Myocyte (in vitro differentiated cells): Measurements from ENCODE around the gene QKI. TPM values are rescaled to one million over a fixed set of nuclear protein-coding genes. Genes with fewer than 3 reads are reported as not detected.
"Not testable (repeated sequence)": the region's sequence is repeated elsewhere in the genome, so short reads cannot be mapped to it uniquely, and the experiment has no call there.

Experiments
- DNase-seq: peaks from one replicate; pipeline ENCODE4 v3.0.0-alpha.2; 2012; ENCODE audit warnings: low read depth
- polyA plus RNA-seq: library from polyadenylated mRNA; unstranded; fragments of >200 nt; gene quantifications from one replicate; pipeline ENCODE4 v1.2.1, GENCODE V29; 2012; ENCODE audit warnings: missing spikeins
- total RNA-seq: library from RNA; depleted of rRNA; stranded (reverse); fragments of >200 nt; gene quantifications from 2 replicates; pipeline ENCODE4 v1.2.3, GENCODE V29; 2014

Gene QKI
- 289 and 423 TPM in 2 replicates for total RNA-seq
- polyA plus RNA-seq = 102 TPM

- DNase-seq = peak; percentile 86
Measured at GRCh38 chr6:163414117-163414945, at the start of gene QKI. QKI (plus strand) TSS chr6:163414718; CDS start chr6:163415194, 476 bp downstream.

GRCh38 chr6:163366288-163366687 lies 48.2 kb upstream of the QKI start:
- no peak for DNase-seq

GRCh38 chr6:163367497-163368183 lies 46.9 kb upstream of the QKI start:
- no peak for DNase-seq

- no peak for DNase-seq
Measured at GRCh38 chr6:163369141-163369540, 45.4 kb upstream of the QKI start.

- no peak for DNase-seq
Measured at GRCh38 chr6:163369628-163370365, 44.7 kb upstream of the QKI start.

GRCh38 chr6:163370464-163371117 lies 43.9 kb upstream of the QKI start:
- DNase-seq = no peak

GRCh38 chr6:163371129-163371528 lies 43.4 kb upstream of the QKI start:
- no peak for DNase-seq

- no peak for DNase-seq
Measured at GRCh38 chr6:163373240-163373639, 41.3 kb upstream of the QKI start.

- DNase-seq = no peak
Measured at GRCh38 chr6:163375361-163375760, 39.2 kb upstream of the QKI start.

GRCh38 chr6:163376187-163376586 lies 38.3 kb upstream of the QKI start:
- no peak for DNase-seq

GRCh38 chr6:163377561-163377960 lies 37.0 kb upstream of the QKI start:
- DNase-seq = no peak

- no peak for DNase-seq
Measured at GRCh38 chr6:163380216-163380615, 34.3 kb upstream of the QKI start.

- no peak for DNase-seq
Measured at GRCh38 chr6:163381118-163381756, 33.3 kb upstream of the QKI start.

GRCh38 chr6:163383396-163383795 lies 31.1 kb upstream of the QKI start:
- DNase-seq = not testable (repeated sequence)

- DNase-seq = no peak
Measured at GRCh38 chr6:163383912-163384311, 30.6 kb upstream of the QKI start.

GRCh38 chr6:163384510-163384909 lies 30.0 kb upstream of the QKI start:
- DNase-seq = no peak

GRCh38 chr6:163385503-163385902 lies 29.0 kb upstream of the QKI start:
- DNase-seq = not testable (repeated sequence)

GRCh38 chr6:163386329-163386908 lies 28.1 kb upstream of the QKI start:
- no peak for DNase-seq

- peak; percentile 31 for DNase-seq
Measured at GRCh38 chr6:163387317-163387716, 27.2 kb upstream of the QKI start.

GRCh38 chr6:163389354-163389753 lies 25.2 kb upstream of the QKI start:
- DNase-seq = no peak
